Hepatocyte (in vitro differentiated cells): ENCODE results near the gene ANKRD13A. TPM values are rescaled to one million over a fixed set of nuclear protein-coding genes. Genes with fewer than 3 reads are reported as not detected.

Experiments used
- DNase-seq: peaks from one replicate; pipeline ENCODE4 v3.0.0-alpha.2; 2016; ENCODE audit warnings: low spot score
- H2AFZ ChIP-seq: fragments of 200-600 bp; sonication (generic); 2 replicates; pipeline ENCODE4 v1.6.0; 2016; ENCODE audit warnings: antibody characterized with exemption, mild to moderate bottlenecking
- H3K27ac ChIP-seq: fragments of 200-600 bp; sonication (generic); 2 replicates; pipeline ENCODE4 v1.5.1; 2016; ENCODE audit warnings: mild to moderate bottlenecking
- H3K27me3 ChIP-seq: fragments of 200-600 bp; sonication (generic); 2 replicates; pipeline ENCODE4 v1.6.1; 2016
- H3K36me3 ChIP-seq: fragments of 200-600 bp; sonication (generic); replicated peaks from 2 replicates; pipeline ENCODE4 v1.5.1; 2016; ENCODE audit warnings: low read depth; ENCODE audit not compliant: insufficient read depth
- H3K4me1 ChIP-seq: fragments of 200-600 bp; sonication (generic); 2 replicates; pipeline ENCODE4 v1.5.1; 2016; ENCODE audit warnings: mild to moderate bottlenecking, moderate library complexity; ENCODE audit not compliant: insufficient read depth
- H3K4me2 ChIP-seq: fragments of 200-600 bp; sonication (generic); 2 replicates; pipeline ENCODE4 v1.6.0; 2016
- H3K4me3 ChIP-seq: fragments of 200-600 bp; sonication (generic); 2 replicates; pipeline ENCODE4 v1.5.1; 2016; ENCODE audit warnings: mild to moderate bottlenecking
- H3K79me2 ChIP-seq: fragments of 200-600 bp; sonication (generic); 2 replicates; pipeline ENCODE4 v1.6.0; 2017; ENCODE audit warnings: mild to moderate bottlenecking
- H3K9me2 ChIP-seq: fragments of 200-600 bp; sonication (generic); replicated peaks from 2 replicates; pipeline ENCODE4 v1.6.0; 2017; ENCODE audit warnings: mild to moderate bottlenecking; ENCODE audit not compliant: insufficient read depth
- H3K9me3 ChIP-seq: fragments of 200-600 bp; sonication (generic); 2 replicates; pipeline ENCODE4 v1.5.1; 2016; ENCODE audit warnings: low read depth, mild to moderate bottlenecking
- H4K20me1 ChIP-seq: fragments of 200-600 bp; sonication (generic); 2 replicates; pipeline ENCODE4 v1.6.0; 2016; ENCODE audit warnings: mild to moderate bottlenecking; ENCODE audit not compliant: insufficient read depth, poor library complexity, severe bottlenecking
- EZH2 ChIP-seq: fragments of 200-600 bp; sonication (generic); IDR thresholded peaks from 2 replicates; pipeline ENCODE4 v1.6.1; 2016; ENCODE audit warnings: antibody characterized with exemption, mild to moderate bottlenecking, borderline replicate concordance
- EZH2phosphoT487 ChIP-seq: fragments of 200-600 bp; sonication (generic); IDR thresholded peaks from one replicate; pipeline ENCODE4 v1.6.1; 2018; ENCODE audit warnings: antibody characterized with exemption, mild to moderate bottlenecking, low read depth, moderate library complexity; ENCODE audit not compliant: unreplicated experiment, severe bottlenecking
- WGBS: methylation state at CpG from one replicate; pipeline ENCODE4 v1.1.6; 2016; ENCODE audit warnings: low lambda C conversion rate; ENCODE audit errors: missing lambda C conversion rate; 5-methylcytosine and 5-hydroxymethylcytosine counted together
- polyA plus RNA-seq: library from polyadenylated mRNA; unstranded; fragments of >200 nt; fragmentation: Nextera tagmentation; extraction: Ambion mirVana; gene quantifications from 2 replicates; pipeline ENCODE4 v1.2.1, GENCODE V29; 2016
- total RNA-seq: library from RNA; depleted of rRNA; stranded (reverse); fragments of >200 nt; gene quantifications from 2 replicates; pipeline ENCODE4 v1.2.3, GENCODE V29; 2014
- TF ChIP-seq, protein P1 (sequence below): fragments of 200-600 bp; sonication (generic); IDR thresholded peaks from 2 replicates; pipeline ENCODE4 v1.5.1; 2016; ENCODE audit warnings: antibody characterized with exemption, mild to moderate bottlenecking; ENCODE audit not compliant: poor library complexity

The ANKRD13A gene
- total and polyA plus RNA-seq, 2 experiments from 2014 or later = 13.2 to 55.3 TPM

DNA sequence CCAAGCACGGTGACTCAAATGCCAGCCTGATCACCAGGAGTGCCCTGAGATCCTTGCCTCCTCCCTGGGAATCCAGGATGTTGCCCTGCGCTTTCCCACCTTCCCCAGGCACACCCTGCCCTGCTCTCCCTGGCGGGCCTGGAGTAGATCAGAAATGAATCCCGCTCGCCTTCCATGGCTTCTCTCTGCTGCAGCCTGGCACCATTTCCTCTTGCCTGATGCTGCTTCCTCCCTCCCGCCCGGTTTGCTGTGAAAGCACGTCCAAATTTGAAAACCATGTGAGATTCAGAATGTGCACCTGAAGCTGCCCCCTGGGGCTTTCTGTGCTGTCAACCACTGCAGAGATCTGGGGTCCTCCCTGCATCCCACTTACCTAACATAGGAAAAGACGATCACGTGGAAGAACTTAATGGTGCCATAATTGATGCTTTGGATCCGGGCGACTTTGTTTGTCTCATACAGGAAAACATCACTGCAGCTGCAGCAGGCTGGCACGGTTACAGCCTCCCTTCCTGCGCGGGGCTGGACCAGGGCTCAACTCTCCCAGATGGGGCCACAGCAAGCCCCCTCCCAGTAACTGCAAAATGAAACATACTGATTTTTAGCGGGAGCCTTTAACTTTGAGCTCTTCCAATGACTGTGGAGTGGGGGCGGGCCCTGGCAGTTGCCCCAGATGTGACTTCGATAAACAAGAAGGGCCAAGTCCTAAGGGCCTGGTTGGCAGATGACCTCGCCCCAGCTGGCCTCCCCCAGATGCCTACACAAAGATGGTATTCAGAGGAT is 74.0 kb downstream of the ANKRD13A start:
- Histone ChIP-seq H3K27ac (no peak overlapping the region), H3K36me3 (no peaks in the 10 kb centered on the region), H3K9me2 (no peaks in the 10 kb centered on the region), H3K79me2 (no peaks in the 10 kb centered on the region), H3K27me3 (no peaks in the 10 kb centered on the region), H3K9me3 (no peaks in the 10 kb centered on the region), H3K4me2 (no peak overlapping the region), H4K20me1 (no peaks in the 10 kb centered on the region), H3K4me1 (no peaks in the 10 kb centered on the region), H3K4me3 (no peak overlapping the region), H2AFZ (no peak overlapping the region)
- no peak for DNase-seq
- 76% methylated on average over 19 of the region's 19 CpGs for WGBS
- TF ChIP-seq EZH2phosphoT487 (no peak), EZH2 (no peak)
- TF ChIP-seq, protein P1, sequence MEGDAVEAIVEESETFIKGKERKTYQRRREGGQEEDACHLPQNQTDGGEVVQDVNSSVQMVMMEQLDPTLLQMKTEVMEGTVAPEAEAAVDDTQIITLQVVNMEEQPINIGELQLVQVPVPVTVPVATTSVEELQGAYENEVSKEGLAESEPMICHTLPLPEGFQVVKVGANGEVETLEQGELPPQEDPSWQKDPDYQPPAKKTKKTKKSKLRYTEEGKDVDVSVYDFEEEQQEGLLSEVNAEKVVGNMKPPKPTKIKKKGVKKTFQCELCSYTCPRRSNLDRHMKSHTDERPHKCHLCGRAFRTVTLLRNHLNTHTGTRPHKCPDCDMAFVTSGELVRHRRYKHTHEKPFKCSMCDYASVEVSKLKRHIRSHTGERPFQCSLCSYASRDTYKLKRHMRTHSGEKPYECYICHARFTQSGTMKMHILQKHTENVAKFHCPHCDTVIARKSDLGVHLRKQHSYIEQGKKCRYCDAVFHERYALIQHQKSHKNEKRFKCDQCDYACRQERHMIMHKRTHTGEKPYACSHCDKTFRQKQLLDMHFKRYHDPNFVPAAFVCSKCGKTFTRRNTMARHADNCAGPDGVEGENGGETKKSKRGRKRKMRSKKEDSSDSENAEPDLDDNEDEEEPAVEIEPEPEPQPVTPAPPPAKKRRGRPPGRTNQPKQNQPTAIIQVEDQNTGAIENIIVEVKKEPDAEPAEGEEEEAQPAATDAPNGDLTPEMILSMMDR = no peak

DNA sequence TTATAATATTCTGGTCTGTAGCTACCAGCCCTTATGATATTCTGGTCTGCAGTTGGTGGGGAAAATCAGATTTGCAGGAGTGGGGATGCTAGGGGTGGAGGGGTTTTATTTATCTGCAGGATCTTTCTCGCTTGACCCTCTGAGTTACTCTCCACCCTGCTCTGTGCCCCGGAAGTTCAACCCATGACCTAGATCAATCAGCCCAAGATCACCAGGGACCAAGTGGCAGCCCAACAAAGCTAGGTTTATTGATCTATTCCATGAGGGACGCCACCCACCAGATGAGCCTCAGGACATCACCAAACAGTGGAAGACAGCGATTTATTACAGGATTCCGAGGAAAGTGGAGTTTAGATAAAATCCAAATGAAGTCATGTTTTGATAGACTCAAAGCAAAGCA is 74.9 kb downstream of the ANKRD13A start:
- Histone ChIP-seq H3K9me2 (no peaks in the 10 kb centered on the region), H3K4me1 (no peaks in the 10 kb centered on the region), H3K4me2 (no peak overlapping the region), H4K20me1 (no peaks in the 10 kb centered on the region), H2AFZ (no peak overlapping the region), H3K79me2 (no peaks in the 10 kb centered on the region), H3K27me3 (no peaks in the 10 kb centered on the region), H3K36me3 (no peaks in the 10 kb centered on the region), H3K27ac (no peak overlapping the region), H3K4me3 (no peak overlapping the region), H3K9me3 (no peaks in the 10 kb centered on the region)
- 84% methylated on average over 5 of the region's 5 CpGs for WGBS
- TF ChIP-seq EZH2 (no peak), EZH2phosphoT487 (no peak)
- TF ChIP-seq, protein P1 = no peak
- DNase-seq = no peak

DNA sequence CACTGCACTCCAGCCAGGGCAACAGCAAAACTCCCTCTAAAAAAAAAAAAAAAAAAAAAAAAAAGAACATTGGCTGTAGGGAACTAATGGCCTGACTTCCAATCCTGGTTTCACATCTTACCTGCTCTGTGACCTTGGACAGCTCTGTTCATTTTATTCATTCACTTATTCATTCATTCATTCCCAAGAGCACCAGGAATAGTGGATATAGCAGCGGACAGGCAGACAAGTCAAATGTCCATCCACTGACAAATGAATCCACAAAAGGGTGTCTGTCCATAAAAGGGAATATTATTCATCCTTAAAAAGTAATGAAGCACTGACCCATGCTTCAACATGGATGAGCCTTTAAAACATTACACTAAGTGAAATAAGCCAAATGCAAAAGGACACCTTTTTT is 76.7 kb downstream of the ANKRD13A start:
- H3K27ac ChIP-seq = no peak overlapping the region

More for the DNA sequence above, 76.7 kb downstream of the ANKRD13A start:
- Histone ChIP-seq H3K9me3 (no peaks in the 10 kb centered on the region), H2AFZ (no peak overlapping the region), H3K79me2 (no peaks in the 10 kb centered on the region), H4K20me1 (no peaks in the 10 kb centered on the region), H3K4me1 (no peaks in the 10 kb centered on the region), H3K4me3 (no peak overlapping the region), H3K4me2 (no peak overlapping the region), H3K27me3 (no peaks in the 10 kb centered on the region), H3K36me3 (no peaks in the 10 kb centered on the region), H3K9me2 (no peaks in the 10 kb centered on the region)
- DNase-seq = no peak
- TF ChIP-seq EZH2 (no peak), EZH2phosphoT487 (no peak)
- TF ChIP-seq, protein P1 = no peak
- WGBS = 96% methylated on average over 1 of the region's 1 CpG
